PC-9 (cell line): Measurements from ENCODE around the gene TMEM132C.

Source experiments
- EZH2 ChIP-seq: fragments of 200-600 bp; sonication (generic); IDR thresholded peaks from 2 replicates; pipeline ENCODE4 v1.8.0; 2017; ENCODE audit warnings: antibody characterized with exemption, low read depth
- TF ChIP-seq, protein P1 (sequence below): fragments of 200-600 bp; sonication (generic); conservative IDR thresholded peaks from 2 replicates; pipeline ENCODE4 v1.6.1; 2017; ENCODE audit warnings: mixed run types, antibody characterized with exemption, mild to moderate bottlenecking, moderate library complexity

GRCh38 chr12:128587918-128588317 lies 320.9 kb downstream of the TMEM132C start:
- TF ChIP-seq, protein P1, sequence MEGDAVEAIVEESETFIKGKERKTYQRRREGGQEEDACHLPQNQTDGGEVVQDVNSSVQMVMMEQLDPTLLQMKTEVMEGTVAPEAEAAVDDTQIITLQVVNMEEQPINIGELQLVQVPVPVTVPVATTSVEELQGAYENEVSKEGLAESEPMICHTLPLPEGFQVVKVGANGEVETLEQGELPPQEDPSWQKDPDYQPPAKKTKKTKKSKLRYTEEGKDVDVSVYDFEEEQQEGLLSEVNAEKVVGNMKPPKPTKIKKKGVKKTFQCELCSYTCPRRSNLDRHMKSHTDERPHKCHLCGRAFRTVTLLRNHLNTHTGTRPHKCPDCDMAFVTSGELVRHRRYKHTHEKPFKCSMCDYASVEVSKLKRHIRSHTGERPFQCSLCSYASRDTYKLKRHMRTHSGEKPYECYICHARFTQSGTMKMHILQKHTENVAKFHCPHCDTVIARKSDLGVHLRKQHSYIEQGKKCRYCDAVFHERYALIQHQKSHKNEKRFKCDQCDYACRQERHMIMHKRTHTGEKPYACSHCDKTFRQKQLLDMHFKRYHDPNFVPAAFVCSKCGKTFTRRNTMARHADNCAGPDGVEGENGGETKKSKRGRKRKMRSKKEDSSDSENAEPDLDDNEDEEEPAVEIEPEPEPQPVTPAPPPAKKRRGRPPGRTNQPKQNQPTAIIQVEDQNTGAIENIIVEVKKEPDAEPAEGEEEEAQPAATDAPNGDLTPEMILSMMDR, result no peak
- TF ChIP-seq EZH2, result no peak
